GM12873 (cell line): ENCODE results near the gene MUC21.

Experiments
- CTCF ChIP-seq: IDR thresholded peaks from 2 replicates; pipeline ENCODE4 v1.5.1; 2012; ENCODE audit warnings: low read depth, mild to moderate bottlenecking, moderate library complexity, low read length, control low read depth; ENCODE audit not compliant: insufficient read depth; ENCODE audit errors: missing control alignments

MUC21 gene

GRCh38 chr6:30944051-30944450 is 39.5 kb upstream of the MUC21 start:
- no peak for TF ChIP-seq CTCF

- no peak for TF ChIP-seq CTCF
These were observed 38.2 kb upstream of the MUC21 start for GRCh38 chr6:30945281-30945680.

- TF ChIP-seq CTCF, result no peak
These were observed 36.3 kb upstream of the MUC21 start for GRCh38 chr6:30947231-30947630.

GRCh38 chr6:30948811-30949210 is 34.7 kb upstream of the MUC21 start:
- TF ChIP-seq CTCF, result no peak

GRCh38 chr6:30951907-30952469 is 31.5 kb upstream of the MUC21 start:
- TF ChIP-seq CTCF, result no peak

GRCh38 chr6:30954631-30955366 is 28.7 kb upstream of the MUC21 start:
- TF ChIP-seq CTCF, result no peak

DNA sequence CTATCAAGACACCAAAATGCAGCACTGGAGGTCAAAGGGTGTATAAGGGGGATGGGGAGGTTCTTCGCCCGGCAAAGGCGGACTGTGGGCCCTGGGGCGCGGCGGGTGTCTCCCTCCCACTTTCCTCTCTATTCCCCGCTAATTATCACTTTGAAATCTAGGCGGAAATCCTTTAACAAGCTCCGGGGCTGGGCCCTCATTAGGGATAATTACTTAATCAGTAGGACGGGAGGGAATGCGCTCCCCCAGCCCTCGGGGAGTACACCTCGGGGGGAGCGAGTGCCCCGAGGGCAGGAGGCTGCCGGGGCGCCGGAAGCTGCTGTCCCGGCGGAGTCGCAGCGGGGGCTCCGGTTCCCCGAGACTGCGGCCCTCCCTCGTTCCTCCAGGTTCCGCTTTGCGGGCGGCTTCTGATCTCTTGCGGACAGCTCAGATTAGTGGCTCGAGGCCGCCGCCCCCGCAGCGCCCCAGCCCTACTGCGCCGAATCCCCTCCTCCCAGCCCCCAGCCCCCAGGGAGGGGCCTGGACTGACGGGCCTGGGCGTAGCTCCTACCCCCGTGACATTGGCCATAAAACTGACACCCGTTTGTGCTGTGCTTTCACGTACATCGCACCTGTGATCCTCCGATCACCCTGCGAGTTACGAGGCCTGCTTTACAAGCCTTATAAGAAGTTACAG is 28.0 kb upstream of the MUC21 start:
- TF ChIP-seq CTCF, result no peak
